Kidney (tissue), 14 donors: ENCODE results near the gene ZNF792. TPM values are rescaled to one million over a fixed set of nuclear protein-coding genes. Genes with fewer than 3 reads are reported as not detected.

Experiments used
- DNase-seq, 5 donors: peaks; one replicate each; pipeline ENCODE4 v3.0.0-alpha.2; 2013 to 2020
- FAIRE-seq: peaks from 2 replicates; lab custom pipeline; 2012; peaks lifted over from hg19 to GRCh38; lab: Jason Lieb, UNC
- H3K27ac ChIP-seq, 2 donors: one replicate each; pipeline ENCODE4 v1.7.0; 2013; ENCODE audit warnings: low read depth in 2 of 2, low read length in 2 of 2, inconsistent platforms in 1 of 2
- H3K27me3 ChIP-seq: one replicate; pipeline ENCODE4 v1.7.1; 2013; ENCODE audit warnings: low read length, inconsistent platforms; ENCODE audit not compliant: control insufficient read depth, insufficient read depth
- H3K36me3 ChIP-seq, 3 donors: one replicate each; pipeline versions ENCODE4 v1.7.0 to v1.7.1; 2013; ENCODE audit warnings: low read length in 3 of 3, control low read depth in 1 of 3, inconsistent platforms in 1 of 3; ENCODE audit not compliant: insufficient read depth in 3 of 3, control insufficient read depth in 2 of 3
- H3K4me1 ChIP-seq, 3 donors: one replicate each; pipeline versions ENCODE4 v1.7.0 to v1.7.1; 2013; ENCODE audit warnings: low read length in 3 of 3, inconsistent platforms in 1 of 3, low read depth in 1 of 3; ENCODE audit not compliant: control insufficient read depth in 2 of 3, insufficient read depth in 2 of 3
- H3K4me3 ChIP-seq, 3 donors: one replicate each; pipeline versions ENCODE4 v1.7.0 to v1.8.1; 2013; ENCODE audit warnings: low read length in 3 of 3, control low read depth in 1 of 3, inconsistent platforms in 1 of 3
- H3K9ac ChIP-seq, 3 donors: one replicate each; pipeline versions ENCODE4 v1.7.0 to v1.7.1; 2013; ENCODE audit warnings: low read length in 3 of 3, control low read depth in 1 of 3, inconsistent platforms in 1 of 3
- H3K9me3 ChIP-seq, 3 donors: one replicate each; pipeline versions ENCODE4 v1.7.0 to v1.7.1; 2013; ENCODE audit warnings: low read length in 3 of 3, control low read depth in 1 of 3, inconsistent platforms in 1 of 3; ENCODE audit not compliant: control insufficient read depth in 2 of 3, insufficient read depth in 1 of 3
- CTCF ChIP-seq: IDR thresholded peaks from 3 replicates; pipeline ENCODE4 v1.5.1; 2012; ENCODE audit warnings: mild to moderate bottlenecking, moderate library complexity, borderline replicate concordance; ENCODE audit not compliant: insufficient read depth; ENCODE audit errors: extremely low read depth
- intact Hi-C: fragments of 100-400 bp; cut with DNase I; formaldehyde crosslinking; loops from one replicate; pipeline ENCODE4 v1.11.1; 2022
- polyA plus RNA-seq: library from polyadenylated mRNA; stranded (reverse); fragments of 350-450 nt; fragmentation: Illumina TruSeq; extraction: RNeasy Lipid Tissue Mini Kit (QIAGEN cat#74804); gene quantifications from one replicate; pipeline ENCODE4 v1.2.3, GENCODE V29; 2014; ENCODE audit warnings: low read depth, low replicate concordance; ENCODE audit not compliant: insufficient read depth
- total RNA-seq: library from RNA; stranded (reverse); fragmentation: NEBNext Ultra II Directional; extraction: Animal tissue kit (Norgen Biotek cat#: 25700); gene quantifications from one replicate; pipeline ENCODE4 v1.2.1, GENCODE V29; 2021
- donor health status: control.
- donor health status: control.
- donor health status: control.
- donor health status: control.
- donor health status: control.
- donor health status: DM: yes; HTN: yes; CAD: no.
- donor health status: Normal renal cell carcinoma (clear cell type).

The ZNF792 gene
- total and polyA plus RNA-seq, 2 donors from 2014 or later, result 2.0 to 9.1 TPM

GRCh38 chr19:35000647-35001501, 36.8 kb upstream of the ZNF792 start:
- FAIRE-seq (no peak), DNase-seq (peak in 4 of 5 donors; percentile 69 to 86 (median 78))
- Histone ChIP-seq H3K9me3 (no peaks in the 10 kb centered on the region), H3K4me1 (peaks cover 4 to 34% (median 5%) of the 10 kb centered on the region in 3 donors), H3K27me3 (no peaks in the 10 kb centered on the region), H3K27ac (peak overlapping the region; percentile 79 to 80), H3K4me3 (peak overlapping the region; percentile 71 to 80 (median 79)), H3K36me3 (peaks cover 0 to 2% (median 0%) of the 10 kb centered on the region in 3 donors), H3K9ac (peak overlapping the region; percentile 59 to 85 (median 75))
- no peak for TF ChIP-seq CTCF
- intact Hi-C loops, result no loop called here

- DNase-seq (no peak), FAIRE-seq (no peak)
- peak overlapping the region in 1 of 3 donors; percentile 71 for H3K4me3 ChIP-seq
Measured at GRCh38 chr19:35000338-35000646, 36.3 kb upstream of the ZNF792 start.

GRCh38 chr19:34999498-35000337, 35.7 kb upstream of the ZNF792 start, which contains the start of gene GRAMD1A:
GRAMD1A (plus strand) TSS chr19:35000323; CDS start chr19:35000479, 156 bp downstream.
- no peaks in the 10 kb centered on the region for H3K9me3 ChIP-seq
- no peak for TF ChIP-seq CTCF
- H3K27ac ChIP-seq, result peak within 1 kb of the TSS; percentile 98 to 99
- H3K36me3 ChIP-seq, result peaks cover 0 to 2% (median 0%) of the 10 kb centered on the region in 3 donors
- intact Hi-C loops, result no loop called here
- peak within 1 kb of the TSS; percentile 68 to 99 (median 86) for H3K9ac ChIP-seq
- FAIRE-seq (no peak), DNase-seq (peak; percentile 90 to 97 (median 95))
- peaks cover 4 to 36% (median 6%) of the 10 kb centered on the region in 3 donors for H3K4me1 ChIP-seq
- H3K27me3 ChIP-seq, result no peaks in the 10 kb centered on the region
- peak within 1 kb of the TSS; percentile 71 to 87 (median 79) for H3K4me3 ChIP-seq

More at GRCh38 chr19:35000338-35000646, 36.3 kb upstream of the ZNF792 start:
- H3K9ac ChIP-seq, result peak overlapping the region in 1 of 3 donors; percentile 75
- peaks cover 0 to 2% (median 0%) of the 10 kb centered on the region in 3 donors for H3K36me3 ChIP-seq
- no peaks in the 10 kb centered on the region for H3K9me3 ChIP-seq
- intact Hi-C loops, result no loop called here
- TF ChIP-seq CTCF, result no peak
- no peaks in the 10 kb centered on the region for H3K27me3 ChIP-seq
- H3K4me1 ChIP-seq, result peaks cover 4 to 36% (median 5%) of the 10 kb centered on the region in 3 donors
- peak overlapping the region; percentile 79 to 80 for H3K27ac ChIP-seq
